GM21528 (cell line): ENCODE results near the gene CARNS1.

Source experiments
- ATAC-seq: cut with Tn5 transposase; IDR thresholded peaks from one replicate; pipeline ENCODE4 v1.9.1; 2021; ENCODE audit warnings: mild to moderate bottlenecking, moderate library complexity; ENCODE audit not compliant: unreplicated experiment, low FRiP score

The CARNS1 gene

GRCh38 chr11:67375320-67376055, 40.0 kb upstream of the CARNS1 start:
- ATAC-seq = no peak

GRCh38 chr11:67376063-67376820, 39.2 kb upstream of the CARNS1 start:
- ATAC-seq = no peak

- ATAC-seq = no peak
These were observed 38.3 kb upstream of the CARNS1 start for GRCh38 chr11:67376873-67377808.

- ATAC-seq = no peak
These were observed 36.9 kb upstream of the CARNS1 start for GRCh38 chr11:67378544-67378943.

- no peak for ATAC-seq
These were observed 36.1 kb upstream of the CARNS1 start for GRCh38 chr11:67379061-67380058.

- no peak for ATAC-seq
These were observed 34.1 kb upstream of the CARNS1 start for GRCh38 chr11:67381244-67381972.

GRCh38 chr11:67382276-67383136, 33.0 kb upstream of the CARNS1 start:
- ATAC-seq = peak; percentile 54

GRCh38 chr11:67384851-67385366, 30.6 kb upstream of the CARNS1 start:
- ATAC-seq = no peak

GRCh38 chr11:67387069-67387468, 28.4 kb upstream of the CARNS1 start:
- ATAC-seq = no peak

- ATAC-seq = no peak
These were observed 28.0 kb upstream of the CARNS1 start for GRCh38 chr11:67387518-67387917.

GRCh38 chr11:67389477-67389876, 26.0 kb upstream of the CARNS1 start:
- ATAC-seq = no peak

GRCh38 chr11:67390947-67391303, 24.6 kb upstream of the CARNS1 start:
- no peak for ATAC-seq

- ATAC-seq = peak; percentile 61
These were observed 23.9 kb upstream of the CARNS1 start, which contains the start of gene RAD9A for GRCh38 chr11:67391304-67392182. Gene RAD9A, plus strand, starts transcription at chr11:67391986. Its CDS starts 59 bp downstream, at chr11:67392045.

GRCh38 chr11:67392183-67392715, 23.2 kb upstream of the CARNS1 start:
- peak; percentile 2 for ATAC-seq

- no peak for ATAC-seq
These were observed 22.0 kb upstream of the CARNS1 start for GRCh38 chr11:67393437-67393836.

GRCh38 chr11:67393990-67394389, 21.5 kb upstream of the CARNS1 start:
- ATAC-seq = no peak
